Common myeloid progenitor, CD34-positive (primary cell): ENCODE data around the gene BMPER.

ENCODE experiments used
- CTCF ChIA-PET: fragments of 350-600 bp; sonication (Branson Sonifier 250); formaldehyde crosslinking; loops from one replicate; lab custom pipeline; 2021; ENCODE audit warnings: antibody characterized with exemption; lab: Charles Lee
- POLR2A ChIA-PET: fragments of 350-600 bp; sonication (Branson Sonifier 250); formaldehyde crosslinking; loops from one replicate; lab custom pipeline; 2021; ENCODE audit warnings: antibody characterized with exemption; lab: Charles Lee
- DNase-seq, 3 donors: peaks; one replicate each; pipeline versions ENCODE4 v3.0.0 to v3.0.0-alpha.2; 2013
- H3K27ac ChIP-seq, 2 experiments: 1 replicate in 1 of 2; 2 replicates in 1 of 2; pipeline ENCODE4 v1.7.0; 2013; ENCODE audit warnings: inconsistent platforms in 2 of 2, low read length in 2 of 2, mild to moderate bottlenecking in 2 of 2, low read depth in 1 of 2, moderate library complexity in 1 of 2; ENCODE audit not compliant: severe bottlenecking in 2 of 2, insufficient read depth in 1 of 2, poor library complexity in 1 of 2
- H3K27me3 ChIP-seq, 5 experiments: replicated peaks in 2 of 5; 1 replicate in 3 of 5; 2 replicates in 2 of 5; pipeline versions ENCODE4 v1.6.1 to v1.7.0; 2013; ENCODE audit warnings: low read length in 4 of 5, mild to moderate bottlenecking in 2 of 5, moderate library complexity in 2 of 5, inconsistent platforms in 1 of 5; ENCODE audit not compliant: insufficient read depth in 5 of 5, control insufficient read depth in 4 of 5
- H3K36me3 ChIP-seq, 4 experiments: 1 replicate in 2 of 4; 2 replicates in 2 of 4; pipeline versions ENCODE4 v1.6.1 to v1.7.0; 2013; ENCODE audit warnings: low read length in 3 of 4, control low read depth in 1 of 4, mild to moderate bottlenecking in 1 of 4; ENCODE audit not compliant: control insufficient read depth in 4 of 4, insufficient read depth in 4 of 4
- H3K4me1 ChIP-seq, 4 experiments: 1 replicate in 3 of 4; 2 replicates in 1 of 4; pipeline versions ENCODE4 v1.6.1 to v1.7.1; 2013; ENCODE audit warnings: low read length in 3 of 4, mild to moderate bottlenecking in 3 of 4, control low read depth in 1 of 4, inconsistent platforms in 1 of 4, moderate library complexity in 1 of 4; ENCODE audit not compliant: control insufficient read depth in 4 of 4, insufficient read depth in 4 of 4; ENCODE audit errors: control extremely low read depth in 1 of 4
- H3K4me3 ChIP-seq, 7 experiments: 1 replicate in 4 of 7; 2 replicates in 3 of 7; pipeline versions ENCODE4 v1.5.1 to v1.7.0; 2013; ENCODE audit warnings: mild to moderate bottlenecking in 7 of 7, low read length in 6 of 7, moderate library complexity in 6 of 7, inconsistent platforms in 2 of 7, low read depth in 2 of 7, control low read depth in 1 of 7; ENCODE audit not compliant: insufficient read depth in 4 of 7, control insufficient read depth in 1 of 7; ENCODE audit errors: extremely low read depth in 1 of 7
- H3K9me3 ChIP-seq, 5 experiments: 1 replicate in 4 of 5; 2 replicates in 1 of 5; pipeline versions ENCODE4 v1.6.1 to v1.7.1; 2013; ENCODE audit warnings: low read length in 4 of 5, mild to moderate bottlenecking in 2 of 5, inconsistent platforms in 1 of 5, low read depth in 1 of 5, moderate library complexity in 1 of 5; ENCODE audit not compliant: control insufficient read depth in 4 of 5, insufficient read depth in 2 of 5; ENCODE audit errors: control extremely low read depth in 1 of 5
- WGBS: methylation state at CpG from one replicate; pipeline ENCODE4 v1.1.5; 2013; ENCODE audit not compliant: insufficient coverage; 5-methylcytosine and 5-hydroxymethylcytosine counted together

The BMPER gene

GRCh38 chr7:34016876-34017275 lies 111.5 kb downstream of the BMPER start:
- POLR2A ChIA-PET, result no interaction called here
- no peaks in the 10 kb centered on the region for H3K9me3 ChIP-seq
- no peaks in the 10 kb centered on the region for H3K4me1 ChIP-seq
- H3K4me3 ChIP-seq, result no peak overlapping the region
- DNase-seq, result no peak
- H3K27ac ChIP-seq, result no peak overlapping the region
- no peaks in the 10 kb centered on the region for H3K27me3 ChIP-seq
- 94% methylated on average over 2 of the region's 3 CpGs for WGBS
- H3K36me3 ChIP-seq, result no peaks in the 10 kb centered on the region
- CTCF ChIA-PET, result no interaction called here

GRCh38 chr7:34019301-34019790 lies 114.0 kb downstream of the BMPER start:
- ChIA-PET CTCF (no interaction called here), POLR2A (no interaction called here)
- H3K9me3 ChIP-seq, result no peaks in the 10 kb centered on the region
- 95% methylated on average over 6 of the region's 7 CpGs for WGBS
- DNase-seq, result no peak
- H3K27ac ChIP-seq, result no peak overlapping the region
- H3K36me3 ChIP-seq, result no peaks in the 10 kb centered on the region
- H3K4me1 ChIP-seq, result no peaks in the 10 kb centered on the region
- H3K27me3 ChIP-seq, result no peaks in the 10 kb centered on the region
- H3K4me3 ChIP-seq, result no peak overlapping the region

- Histone ChIP-seq H3K4me1 (no peaks in the 10 kb centered on the region), H3K4me3 (no peak overlapping the region), H3K36me3 (no peaks in the 10 kb centered on the region), H3K9me3 (no peaks in the 10 kb centered on the region), H3K27ac (no peak overlapping the region), H3K27me3 (no peaks in the 10 kb centered on the region)
- DNase-seq, result no peak
- POLR2A ChIA-PET, result no interaction called here
- CTCF ChIA-PET, result no interaction called here
- 81% methylated on average over 3 of the region's 5 CpGs for WGBS
Measured at GRCh38 chr7:34022626-34023025, 117.3 kb downstream of the BMPER start.

GRCh38 chr7:34025600-34025999 lies 120.3 kb downstream of the BMPER start:
- no peak overlapping the region for H3K27ac ChIP-seq
- no peaks in the 10 kb centered on the region for H3K27me3 ChIP-seq
- no peaks in the 10 kb centered on the region for H3K9me3 ChIP-seq
- H3K4me3 ChIP-seq, result no peak overlapping the region
- no peaks in the 10 kb centered on the region for H3K36me3 ChIP-seq
- DNase-seq, result no peak
- no peaks in the 10 kb centered on the region for H3K4me1 ChIP-seq
- CTCF ChIA-PET, result no interaction called here
- POLR2A ChIA-PET, result no interaction called here
- WGBS, result 88% methylated on average over 5 of the region's 5 CpGs

- Histone ChIP-seq H3K36me3 (no peaks in the 10 kb centered on the region), H3K27me3 (no peaks in the 10 kb centered on the region), H3K4me1 (no peaks in the 10 kb centered on the region), H3K27ac (no peak overlapping the region), H3K9me3 (no peaks in the 10 kb centered on the region), H3K4me3 (no peak overlapping the region)
- DNase-seq, result no peak
- 80% methylated on average over 1 of the region's 4 CpGs for WGBS
- ChIA-PET CTCF (no interaction called here), POLR2A (no interaction called here)
Measured at GRCh38 chr7:34026481-34027190, 121.3 kb downstream of the BMPER start.

GRCh38 chr7:34031156-34031555 lies 125.8 kb downstream of the BMPER start:
- WGBS, result no CpG with 5 or more reads among the region's 2 CpGs
- POLR2A ChIA-PET, result no interaction called here
- CTCF ChIA-PET, result no interaction called here
- no peaks in the 10 kb centered on the region for H3K36me3 ChIP-seq
- H3K27ac ChIP-seq, result no peak overlapping the region
- no peak overlapping the region for H3K4me3 ChIP-seq
- H3K4me1 ChIP-seq, result no peaks in the 10 kb centered on the region
- H3K27me3 ChIP-seq, result no peaks in the 10 kb centered on the region
- no peak for DNase-seq
- H3K9me3 ChIP-seq, result no peaks in the 10 kb centered on the region

- Histone ChIP-seq H3K27ac (no peak overlapping the region), H3K4me3 (no peak overlapping the region), H3K36me3 (no peaks in the 10 kb centered on the region), H3K9me3 (no peaks in the 10 kb centered on the region), H3K4me1 (no peaks in the 10 kb centered on the region), H3K27me3 (no peaks in the 10 kb centered on the region)
- POLR2A ChIA-PET, result no interaction called here
- CTCF ChIA-PET, result no interaction called here
- no peak for DNase-seq
- WGBS, result no CpG with 5 or more reads among the region's 1 CpG
Measured at GRCh38 chr7:34034728-34035127, 129.4 kb downstream of the BMPER start.
